SK-N-MC (cell line): ENCODE data around the gene MPZL2.

Experiments
- EZH2 ChIP-seq: fragments of 200-600 bp; sonication (generic); IDR thresholded peaks from one replicate; pipeline ENCODE4 v1.6.1; 2017; ENCODE audit warnings: antibody characterized with exemption
- FOXP2 ChIP-seq: optimal IDR thresholded peaks from 2 replicates; pipeline ENCODE3; 2011; ENCODE audit warnings: mild to moderate bottlenecking, moderate library complexity; ENCODE audit not compliant: insufficient read depth; ENCODE audit errors: extremely low read length, control extremely low read depth
- POLR2AphosphoS5 ChIP-seq: IDR thresholded peaks from 2 replicates; pipeline ENCODE4 v1.6.1; 2012; ENCODE audit warnings: mild to moderate bottlenecking, low read depth, low read length, borderline replicate concordance

- TF ChIP-seq EZH2 (no peak), POLR2AphosphoS5 (no peak), FOXP2 (no peak)
Measured at GRCh38 chr11:118223570-118223969, 40.5 kb downstream of the MPZL2 start.
